HG02588 (cell line): Measurements from ENCODE around the gene ST14.
"Not testable (repeated sequence)": the region's sequence is repeated elsewhere in the genome, so short reads cannot be mapped to it uniquely, and the experiment has no call there.

Experiments
- ATAC-seq: cut with Tn5 transposase; IDR thresholded peaks from one replicate; pipeline ENCODE4 v1.9.1; 2021; ENCODE audit warnings: mild to moderate bottlenecking, moderate library complexity; ENCODE audit not compliant: unreplicated experiment

The ST14 gene

GRCh38 chr11:130220311-130221035 lies 60.9 kb downstream of the ST14 start:
- no peak for ATAC-seq

- no peak for ATAC-seq
Measured at GRCh38 chr11:130223291-130223971, 63.8 kb downstream of the ST14 start.

GRCh38 chr11:130227373-130227772 lies 67.8 kb downstream of the ST14 start:
- ATAC-seq, result no peak

DNA sequence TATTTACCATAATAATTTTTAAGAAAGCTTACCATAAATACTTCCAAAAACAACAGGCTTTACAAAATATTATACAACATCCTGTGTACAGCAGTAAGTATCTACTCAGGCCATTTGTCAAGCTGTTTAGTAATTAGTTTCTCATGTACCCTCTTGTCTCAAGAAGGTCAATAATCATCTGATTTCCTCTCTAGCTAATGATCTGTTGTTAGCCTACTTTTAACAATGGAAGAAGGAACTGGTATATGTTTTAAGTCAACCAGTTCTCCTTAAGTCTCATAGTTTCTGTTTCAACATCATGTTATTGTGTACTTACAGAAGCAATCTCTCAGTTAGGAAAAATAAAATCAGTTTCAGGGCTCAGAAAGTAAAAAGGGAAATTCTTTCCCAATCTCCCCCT lies 73.9 kb downstream of the ST14 start:
- ATAC-seq, result not testable (repeated sequence)

- not testable (repeated sequence) for ATAC-seq
Measured at GRCh38 chr11:130233888-130234287, 74.3 kb downstream of the ST14 start.

DNA sequence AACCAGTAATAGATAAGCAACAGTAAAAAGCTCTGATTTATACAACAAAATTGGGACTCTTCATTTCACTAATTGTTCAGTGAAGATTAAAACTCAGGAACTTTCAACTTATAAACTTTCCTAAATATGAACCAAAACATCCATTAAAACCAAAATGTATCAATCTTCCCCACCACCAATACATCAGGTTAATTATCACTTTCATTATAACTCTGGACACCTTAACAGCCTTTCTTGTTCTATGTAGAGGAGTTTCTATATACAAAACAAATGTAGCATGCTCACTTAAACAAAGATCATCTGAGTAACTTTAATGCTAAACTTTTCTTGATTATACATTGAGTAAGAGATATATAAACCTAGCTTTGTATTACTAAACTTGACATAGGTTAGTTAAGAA lies 74.7 kb downstream of the ST14 start:
- no peak for ATAC-seq

DNA sequence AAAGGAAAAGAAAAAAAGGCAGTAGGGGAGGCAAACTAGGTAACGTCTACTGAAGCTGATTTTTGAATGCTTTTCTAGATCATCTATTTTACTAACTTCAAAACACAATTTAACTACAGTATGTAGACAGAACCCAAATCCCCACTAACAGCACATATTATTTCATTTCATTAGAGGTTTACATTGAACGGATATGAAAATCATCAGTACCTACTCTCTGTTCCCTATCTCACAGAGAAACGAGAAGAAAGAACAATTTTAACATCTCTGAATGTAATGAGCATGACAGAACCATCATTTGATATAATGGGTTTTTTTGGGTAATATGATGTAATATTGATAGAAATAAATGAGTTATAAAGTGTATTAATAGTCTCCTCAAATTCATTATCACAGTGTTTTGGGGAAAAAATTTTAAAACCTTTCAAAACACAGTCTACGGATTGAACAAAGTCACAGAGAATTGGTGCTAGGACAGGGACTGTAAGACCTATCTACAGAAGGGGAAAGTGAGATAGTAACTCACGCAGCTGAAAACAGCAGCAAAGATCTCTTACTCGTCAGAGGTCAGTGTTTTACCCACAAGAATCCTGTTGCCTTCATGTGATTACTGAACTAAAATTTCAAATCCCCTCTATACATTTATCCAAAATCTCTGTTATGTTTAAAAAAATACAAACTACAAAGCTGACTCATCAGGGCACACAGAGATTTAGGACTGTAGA lies 77.9 kb downstream of the ST14 start:
- ATAC-seq, result no peak

DNA sequence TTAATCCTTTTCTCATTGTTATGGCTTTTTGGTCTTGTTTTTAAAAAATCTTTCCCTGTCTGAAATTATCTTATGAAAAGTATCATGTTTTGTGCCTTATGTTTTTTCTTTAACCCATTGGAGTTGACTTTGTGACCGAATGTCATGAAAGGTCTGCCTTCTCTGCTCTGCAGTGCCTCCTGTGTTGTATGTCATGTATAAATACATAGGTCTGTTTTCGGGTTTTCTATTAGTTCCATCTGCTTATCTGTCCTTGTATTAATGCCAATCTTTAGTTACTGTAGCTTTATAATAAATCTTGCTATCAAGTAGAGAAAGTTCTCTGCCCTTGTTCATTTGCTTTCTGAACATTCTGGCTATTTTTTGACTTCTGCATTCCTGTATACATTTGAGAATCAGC lies 82.1 kb downstream of the ST14 start:
- ATAC-seq, result no peak

DNA sequence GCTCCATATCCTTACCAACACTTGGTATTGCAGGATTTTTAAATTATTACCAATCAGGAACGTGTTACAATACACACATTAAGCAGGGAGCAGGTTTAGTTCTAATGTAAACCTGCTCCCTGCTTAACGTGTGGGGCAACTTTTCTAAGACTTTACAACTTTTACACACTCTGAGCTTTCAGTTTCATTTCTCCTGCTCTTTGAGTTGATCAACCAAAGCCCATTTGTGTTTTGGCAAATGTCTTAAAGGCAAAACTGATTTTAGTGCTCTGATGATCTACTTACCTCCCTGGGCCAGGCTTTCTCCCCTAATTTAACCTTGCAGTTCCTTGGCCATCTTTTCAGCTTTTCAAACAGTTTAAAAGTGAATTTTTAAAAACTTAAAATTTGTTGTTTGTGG lies 84.2 kb downstream of the ST14 start:
- ATAC-seq, result peak; percentile 69

- ATAC-seq, result no peak
Measured at GRCh38 chr11:130244848-130245247, 85.3 kb downstream of the ST14 start.

GRCh38 chr11:130245375-130245774 lies 85.8 kb downstream of the ST14 start:
- not testable (repeated sequence) for ATAC-seq

DNA sequence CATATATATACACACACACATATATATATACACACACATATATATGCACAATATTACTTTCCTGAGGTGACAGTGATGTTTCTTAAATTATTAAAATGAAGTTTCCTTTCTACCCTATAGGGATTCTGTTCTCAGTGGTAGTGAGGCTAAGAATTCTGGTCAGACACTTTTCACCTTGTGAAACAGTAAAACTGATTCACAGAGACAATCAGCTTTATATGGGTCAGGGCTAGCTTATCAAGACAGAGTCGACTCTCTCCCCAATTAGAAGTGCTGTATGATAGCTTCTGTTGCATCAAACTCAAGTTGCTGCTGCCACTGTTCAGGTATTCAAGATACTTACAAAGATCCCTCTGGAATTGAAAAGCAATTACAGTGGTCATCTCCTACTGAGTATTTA lies 86.7 kb downstream of the ST14 start:
- ATAC-seq, result no peak

DNA sequence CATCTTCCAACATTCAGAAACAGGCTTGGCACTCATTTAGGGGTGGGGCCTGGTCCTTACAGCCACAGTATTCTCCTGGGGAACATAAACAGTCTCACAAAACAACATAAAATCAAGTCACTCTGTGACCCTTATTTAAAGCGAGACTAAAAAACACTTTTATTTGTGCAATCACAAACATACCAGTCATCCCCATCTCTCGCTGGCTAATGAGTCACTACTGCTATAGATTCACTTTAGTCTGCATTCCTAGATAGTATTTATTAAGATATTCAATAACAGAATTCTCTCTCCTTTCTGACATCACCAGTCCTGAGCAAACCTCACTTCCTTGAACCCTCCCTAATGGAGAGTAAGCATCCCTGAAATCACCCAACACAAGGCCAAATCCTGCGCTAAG lies 87.2 kb downstream of the ST14 start:
- no peak for ATAC-seq

DNA sequence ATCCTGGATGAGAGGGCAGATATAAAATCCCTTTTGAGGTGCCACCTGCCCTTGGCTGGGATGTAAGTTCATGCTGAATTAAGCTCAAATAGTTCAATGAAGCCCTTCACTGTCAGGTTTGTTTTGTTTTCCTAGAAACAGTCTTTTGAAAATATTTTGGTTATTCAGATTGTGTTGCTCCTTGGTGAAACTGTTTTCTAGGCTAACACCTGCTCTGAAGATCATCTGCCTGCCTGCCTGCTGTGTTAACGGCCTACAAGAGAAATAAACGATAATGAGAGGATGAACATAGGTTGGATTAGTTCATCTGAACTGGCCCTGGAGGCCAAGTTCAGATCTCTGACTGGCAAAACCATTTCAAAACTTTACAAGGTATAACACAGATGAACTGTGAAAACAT lies 87.7 kb downstream of the ST14 start:
- no peak for ATAC-seq

GRCh38 chr11:130249371-130249770 lies 89.8 kb downstream of the ST14 start:
- no peak for ATAC-seq

DNA sequence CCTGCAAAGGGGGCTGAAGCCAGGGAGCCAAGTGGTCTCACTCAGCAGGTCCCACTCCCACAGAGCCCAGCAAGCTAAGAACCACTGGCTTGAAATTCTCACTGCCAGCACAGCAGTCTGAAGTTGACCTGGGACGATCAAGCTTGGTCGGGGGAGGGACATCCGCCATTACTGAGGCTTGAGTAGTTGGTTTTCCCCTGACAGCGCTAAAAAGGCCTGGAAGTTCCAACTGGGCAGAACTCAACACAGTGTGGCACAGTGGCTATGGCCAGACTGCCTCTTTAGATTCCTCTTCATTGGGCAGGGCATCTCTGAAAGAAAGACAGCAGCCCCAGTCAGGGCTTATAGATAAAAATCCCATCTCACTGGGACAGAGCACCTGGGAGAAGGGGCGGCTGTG lies 90.3 kb downstream of the ST14 start:
- not testable (repeated sequence) for ATAC-seq

GRCh38 chr11:130251763-130252162 lies 92.2 kb downstream of the ST14 start:
- not testable (repeated sequence) for ATAC-seq
